Chondrocyte (in vitro differentiated cells): Measurements from ENCODE around the gene ACACA. TPM values are rescaled to one million over a fixed set of nuclear protein-coding genes. Genes with fewer than 3 reads are reported as not detected.

Source experiments
- DNase-seq: peaks from one replicate; pipeline ENCODE4 v3.0.0; 2021; ENCODE audit warnings: mixed read lengths, low spot score
- H3K27ac Mint-ChIP-seq: one replicate; pipeline ENCODE4 v1.8.0; 2021; ENCODE audit warnings: mild to moderate bottlenecking, moderate library complexity, mixed read lengths; ENCODE audit not compliant: unreplicated experiment
- H3K27me3 Mint-ChIP-seq: 2 replicates; pipeline ENCODE4 v1.8.0; 2021; ENCODE audit warnings: low read depth, mixed read lengths
- H3K36me3 Mint-ChIP-seq: 2 replicates; pipeline ENCODE4 v1.8.0; 2021; ENCODE audit warnings: low read depth, mixed read lengths
- H3K4me1 Mint-ChIP-seq: 2 replicates; pipeline ENCODE4 v1.8.0; 2021; ENCODE audit warnings: low read depth, mild to moderate bottlenecking, mixed read lengths
- H3K4me3 Mint-ChIP-seq: one replicate; pipeline ENCODE4 v1.8.0; 2021; ENCODE audit warnings: mild to moderate bottlenecking, moderate library complexity, mixed read lengths; ENCODE audit not compliant: unreplicated experiment
- H3K9me3 Mint-ChIP-seq: 2 replicates; pipeline ENCODE4 v1.8.0; 2021; ENCODE audit warnings: low read depth, mixed read lengths
- total RNA-seq: library from RNA; stranded (reverse); gene quantifications from 3 replicates; pipeline ENCODE4 v1.2.1, GENCODE V29; 2021
- TF ChIP-seq, protein P1 (sequence below): fragments of 200-600 bp; sonication (generic); IDR thresholded peaks from 2 replicates; pipeline ENCODE4 v1.5.0; 2021; ENCODE audit warnings: antibody characterized with exemption, mild to moderate bottlenecking, moderate library complexity

The ACACA gene
- total RNA-seq, 1 donor from 2014 or later: 77.1 TPM

DNA sequence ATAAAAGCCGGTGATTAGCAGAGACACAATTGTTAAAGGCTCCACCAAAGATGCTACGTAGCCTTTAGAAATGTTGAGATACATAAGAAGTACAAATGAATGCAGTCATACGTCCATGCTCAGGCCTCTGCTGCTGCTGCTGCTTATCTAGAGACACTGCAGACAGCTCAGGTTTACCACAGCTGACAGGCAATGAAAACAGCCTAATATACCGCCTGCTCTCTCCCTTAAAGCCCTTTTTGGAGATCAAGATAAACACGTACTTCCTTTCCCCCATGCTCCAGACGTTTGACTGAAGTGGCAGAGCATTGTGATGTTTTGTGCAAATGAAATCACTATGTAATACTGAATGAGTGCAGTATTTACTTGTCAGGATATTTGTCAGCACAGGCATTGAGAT, 272.6 kb downstream of the ACACA start:
- H3K9me3 Mint-ChIP-seq: no peaks in the 10 kb centered on the region
- TF ChIP-seq, protein P1, sequence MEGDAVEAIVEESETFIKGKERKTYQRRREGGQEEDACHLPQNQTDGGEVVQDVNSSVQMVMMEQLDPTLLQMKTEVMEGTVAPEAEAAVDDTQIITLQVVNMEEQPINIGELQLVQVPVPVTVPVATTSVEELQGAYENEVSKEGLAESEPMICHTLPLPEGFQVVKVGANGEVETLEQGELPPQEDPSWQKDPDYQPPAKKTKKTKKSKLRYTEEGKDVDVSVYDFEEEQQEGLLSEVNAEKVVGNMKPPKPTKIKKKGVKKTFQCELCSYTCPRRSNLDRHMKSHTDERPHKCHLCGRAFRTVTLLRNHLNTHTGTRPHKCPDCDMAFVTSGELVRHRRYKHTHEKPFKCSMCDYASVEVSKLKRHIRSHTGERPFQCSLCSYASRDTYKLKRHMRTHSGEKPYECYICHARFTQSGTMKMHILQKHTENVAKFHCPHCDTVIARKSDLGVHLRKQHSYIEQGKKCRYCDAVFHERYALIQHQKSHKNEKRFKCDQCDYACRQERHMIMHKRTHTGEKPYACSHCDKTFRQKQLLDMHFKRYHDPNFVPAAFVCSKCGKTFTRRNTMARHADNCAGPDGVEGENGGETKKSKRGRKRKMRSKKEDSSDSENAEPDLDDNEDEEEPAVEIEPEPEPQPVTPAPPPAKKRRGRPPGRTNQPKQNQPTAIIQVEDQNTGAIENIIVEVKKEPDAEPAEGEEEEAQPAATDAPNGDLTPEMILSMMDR: no peak
- DNase-seq: no peak
- no peak overlapping the region for H3K4me3 Mint-ChIP-seq
- H3K4me1 Mint-ChIP-seq: peaks cover 13% of the 10 kb centered on the region
- no peak overlapping the region for H3K27ac Mint-ChIP-seq
- peaks cover 9% of the 10 kb centered on the region for H3K36me3 Mint-ChIP-seq
- H3K27me3 Mint-ChIP-seq: no peaks in the 10 kb centered on the region

- H3K27ac Mint-ChIP-seq: no peak overlapping the region
- H3K27me3 Mint-ChIP-seq: no peaks in the 10 kb centered on the region
- no peaks in the 10 kb centered on the region for H3K9me3 Mint-ChIP-seq
- no peak overlapping the region for H3K4me3 Mint-ChIP-seq
- TF ChIP-seq, protein P1: no peak
- no peak for DNase-seq
- H3K4me1 Mint-ChIP-seq: peaks cover 13% of the 10 kb centered on the region
- peaks cover 9% of the 10 kb centered on the region for H3K36me3 Mint-ChIP-seq
Observed at GRCh38 chr17:37133136-37133535, 273.5 kb downstream of the ACACA start.

DNA sequence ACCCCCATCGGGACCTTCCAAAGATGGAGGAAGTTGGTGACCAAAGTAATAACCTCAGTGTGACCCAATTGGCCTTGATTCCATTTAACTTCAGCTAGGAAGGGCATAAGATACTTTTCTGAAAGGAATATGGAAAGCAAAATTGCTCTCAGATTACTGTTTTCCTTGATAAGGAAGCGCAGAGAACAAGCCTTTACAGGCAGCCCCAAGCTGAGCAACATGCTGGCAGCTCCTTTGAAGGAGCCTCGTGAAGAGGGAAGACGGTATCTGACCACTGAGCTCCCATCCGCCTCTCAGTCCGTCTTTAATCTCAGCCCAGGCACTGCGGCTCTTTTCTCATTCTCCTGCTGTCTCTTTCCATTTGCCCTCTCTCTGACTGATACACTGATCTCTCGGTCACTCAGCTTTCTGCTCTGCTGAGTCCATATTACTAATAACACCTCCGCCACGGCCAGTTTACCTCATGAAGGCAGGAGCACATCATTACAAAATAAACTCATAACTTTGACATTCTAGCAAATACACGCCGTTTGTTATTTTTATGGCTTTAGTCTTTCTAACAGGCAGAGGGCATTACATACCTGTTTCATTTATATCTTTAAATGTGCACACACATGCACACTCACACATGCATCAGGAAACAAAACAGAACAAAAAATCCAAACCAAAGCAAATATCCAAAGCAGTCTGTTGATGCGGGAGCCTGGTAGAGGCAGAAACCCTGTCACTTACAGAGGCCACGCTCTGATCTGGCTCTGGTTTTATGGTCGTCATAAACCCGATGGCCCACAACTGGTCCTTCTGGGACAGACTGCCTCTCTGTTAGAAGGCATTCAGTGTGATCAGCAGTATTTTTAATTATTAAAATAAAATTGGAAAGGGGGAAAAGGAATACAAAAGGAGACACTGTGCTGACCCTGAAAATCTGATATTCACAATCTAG, 274.7 kb downstream of the ACACA start:
- Mint-ChIP-seq H3K27ac (no peak overlapping the region), H3K27me3 (no peaks in the 10 kb centered on the region), H3K4me1 (peaks cover 13% of the 10 kb centered on the region), H3K4me3 (no peak overlapping the region), H3K9me3 (no peaks in the 10 kb centered on the region), H3K36me3 (peaks cover 9% of the 10 kb centered on the region)
- no peak for DNase-seq
- TF ChIP-seq, protein P1: no peak

DNA sequence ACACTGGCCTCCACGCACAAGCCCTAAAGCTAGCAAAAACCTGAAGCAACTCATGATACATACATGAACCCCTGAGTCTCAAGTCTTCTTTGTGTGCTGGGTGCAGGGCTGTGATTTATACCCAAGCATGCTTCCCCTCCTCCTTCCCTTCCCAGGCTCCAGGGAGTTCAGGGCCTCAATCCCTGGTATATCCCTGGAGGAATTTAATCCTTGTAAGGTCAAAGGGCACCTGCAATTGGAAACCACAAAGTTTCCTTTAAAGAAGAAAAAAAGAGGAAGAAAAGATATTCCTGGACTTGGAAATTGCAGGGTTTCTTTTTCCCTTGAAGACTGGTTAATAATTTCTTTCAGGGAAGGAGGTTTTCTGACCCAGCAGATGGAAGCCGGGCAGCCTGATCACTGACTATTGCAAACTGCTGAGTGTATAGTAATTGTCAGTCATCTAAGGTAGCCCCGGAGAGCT, 275.6 kb downstream of the ACACA start:
- peaks cover 13% of the 10 kb centered on the region for H3K4me1 Mint-ChIP-seq
- H3K4me3 Mint-ChIP-seq: no peak overlapping the region
- DNase-seq: no peak
- H3K27ac Mint-ChIP-seq: no peak overlapping the region
- no peaks in the 10 kb centered on the region for H3K9me3 Mint-ChIP-seq
- H3K36me3 Mint-ChIP-seq: peaks cover 9% of the 10 kb centered on the region
- H3K27me3 Mint-ChIP-seq: no peaks in the 10 kb centered on the region
- TF ChIP-seq, protein P1: no peak

- Mint-ChIP-seq H3K9me3 (no peaks in the 10 kb centered on the region), H3K4me1 (peaks cover 2% of the 10 kb centered on the region), H3K4me3 (no peak overlapping the region), H3K27ac (no peak overlapping the region), H3K36me3 (peaks cover 29% of the 10 kb centered on the region), H3K27me3 (no peaks in the 10 kb centered on the region)
- TF ChIP-seq, protein P1: no peak
- no peak for DNase-seq
Observed at GRCh38 chr17:37124821-37125173, 281.8 kb downstream of the ACACA start.
